A549 (cell line): Measurements from ENCODE around the gene RFXAP.

ENCODE experiments used
- CTCF ChIP-seq: fragments of >200 bp; sonication (Bioruptor Twin); formaldehyde crosslinking; IDR thresholded peaks from 3 replicates; pipeline ENCODE4 v1.5.1; 2016
- JUN ChIP-seq, 2 experiments: fragments of >200 bp; sonication (Bioruptor Twin); formaldehyde crosslinking; IDR thresholded peaks; 2 replicates in 1 of 2; 3 replicates in 1 of 2; pipeline ENCODE4 v1.6.1; 2016 to 2017
- MYC ChIP-seq: IDR thresholded peaks from 2 replicates; pipeline ENCODE4 v1.6.1; 2012; ENCODE audit warnings: mild to moderate bottlenecking, inconsistent platforms, low read length, improper control_type of control experiment, borderline replicate concordance
- RCOR1 ChIP-seq: fragments of 150-350 bp; IDR thresholded peaks from 2 replicates; pipeline ENCODE4 v1.6.1; 2014; ENCODE audit warnings: antibody characterized with exemption, low read length, low read depth
- REST ChIP-seq: fragments of 200-600 bp; sonication (generic); IDR thresholded peaks from 2 replicates; pipeline ENCODE4 v1.6.1; 2016; ENCODE audit warnings: antibody characterized with exemption, mild to moderate bottlenecking, moderate library complexity
- RFX5 ChIP-seq: fragments of 450-650 bp; IDR thresholded peaks from 2 replicates; pipeline ENCODE4 v1.7.1; 2014; ENCODE audit warnings: antibody characterized with exemption, mild to moderate bottlenecking, moderate library complexity
- SMC3 ChIP-seq: fragments of >200 bp; sonication (Bioruptor Twin); formaldehyde crosslinking; IDR thresholded peaks from 3 replicates; pipeline ENCODE4 v1.6.1; 2018; ENCODE audit warnings: inconsistent platforms
- SREBF2 ChIP-seq: fragments of 450-650 bp; IDR thresholded peaks from 2 replicates; pipeline ENCODE4 v1.6.1; 2014; ENCODE audit warnings: mild to moderate bottlenecking, moderate library complexity

GRCh38 chr13:36866232-36866631 lies 47.2 kb downstream of the RFXAP start:
- TF ChIP-seq JUN (IDR thresholded peaks at IDR 0.05) (no peak), SMC3 (no peak), CTCF (no peak), SREBF2 (no peak), REST (no peak), MYC (no peak), RFX5 (no peak), RCOR1 (no peak)
